K562 (cell line): ENCODE data around the gene TDRD3. TPM values are rescaled to one million over a fixed set of nuclear protein-coding genes. Genes with fewer than 3 reads are reported as not detected.

Experiments used
- CTCF ChIP-seq, 3 experiments: IDR thresholded peaks in 2 of 3; conservative IDR thresholded peaks in 1 of 3; 2 replicates each; pipeline ENCODE4 v1.5.1; 2011 to 2012; ENCODE audit warnings: low read length in 3 of 3, mild to moderate bottlenecking in 3 of 3, control low read depth in 2 of 3, improper control_type of control experiment in 1 of 3, inconsistent platforms in 1 of 3, low read depth in 1 of 3, mixed read lengths in 1 of 3, moderate library complexity in 1 of 3; ENCODE audit not compliant: insufficient read depth in 2 of 3
- DEAF1 ChIP-seq: fragments of 450-650 bp; formaldehyde crosslinking; IDR thresholded peaks from 2 replicates; pipeline ENCODE4 v1.4.0; 2020; ENCODE audit warnings: mild to moderate bottlenecking, moderate library complexity
- TRIM28 ChIP-seq: fragments of 450-650 bp; IDR thresholded peaks from 2 replicates; pipeline ENCODE4 v1.6.1; 2017
- ZFP36 ChIP-seq: fragments of 150-350 bp; IDR thresholded peaks from 2 replicates; pipeline ENCODE4 v1.6.1; 2018; ENCODE audit warnings: low read length, low read depth; ENCODE audit not compliant: partially characterized antibody
- polyA plus RNA-seq, 8 experiments: library from polyadenylated mRNA; depleted of rRNA in 4 of 8; stranded (reverse) in 5 of 8; unstranded in 3 of 8; fragments of >200 nt; fragmentation: Nextera tagmentation in 2 of 8; fragmentation: Illumina TruSeq in 1 of 8; extraction: Ambion mirVana in 2 of 8; extraction: Trizol in 1 of 8; gene quantifications; 2 replicates each; pipeline versions ENCODE4 v1.2.1 to v1.2.3, GENCODE V29; 2011 to 2014; ENCODE audit warnings: inconsistent platforms in 1 of 8, missing spikeins in 1 of 8
- total RNA-seq, 7 experiments: library from RNA; depleted of rRNA in 6 of 7; stranded (reverse); fragments of >200 nt in 6 of 7; fragmentation: Illumina TruSeq in 2 of 7; extraction: Trizol in 2 of 7; gene quantifications; 2 replicates each; pipeline versions ENCODE4 v1.2.1 to v1.2.3, GENCODE V29; 2011 to 2021; ENCODE audit warnings: low replicate concordance in 1 of 7
- TF ChIP-seq, protein P1 (sequence below): sonication (generic); formaldehyde crosslinking; IDR thresholded peaks from 2 replicates; pipeline ENCODE4 v1.8.0; 2022; ENCODE audit warnings: mild to moderate bottlenecking, missing genetic modification reagents, borderline replicate concordance
- TF ChIP-seq, protein P2 (sequence below): fragments of 450-650 bp; conservative IDR thresholded peaks from 2 replicates; pipeline ENCODE4 v1.6.1; 2016; ENCODE audit warnings: missing genetic modification characterization, low read depth, mild to moderate bottlenecking, missing compliant biosample characterization, moderate library complexity

Gene TDRD3
- total and polyA plus RNA-seq, 9 of the 15 experiments (the other 6 are each of a cell fraction or from before 2014, with no cell fraction given), result 3.6 to 16.4 (median 9.5) TPM

DNA sequence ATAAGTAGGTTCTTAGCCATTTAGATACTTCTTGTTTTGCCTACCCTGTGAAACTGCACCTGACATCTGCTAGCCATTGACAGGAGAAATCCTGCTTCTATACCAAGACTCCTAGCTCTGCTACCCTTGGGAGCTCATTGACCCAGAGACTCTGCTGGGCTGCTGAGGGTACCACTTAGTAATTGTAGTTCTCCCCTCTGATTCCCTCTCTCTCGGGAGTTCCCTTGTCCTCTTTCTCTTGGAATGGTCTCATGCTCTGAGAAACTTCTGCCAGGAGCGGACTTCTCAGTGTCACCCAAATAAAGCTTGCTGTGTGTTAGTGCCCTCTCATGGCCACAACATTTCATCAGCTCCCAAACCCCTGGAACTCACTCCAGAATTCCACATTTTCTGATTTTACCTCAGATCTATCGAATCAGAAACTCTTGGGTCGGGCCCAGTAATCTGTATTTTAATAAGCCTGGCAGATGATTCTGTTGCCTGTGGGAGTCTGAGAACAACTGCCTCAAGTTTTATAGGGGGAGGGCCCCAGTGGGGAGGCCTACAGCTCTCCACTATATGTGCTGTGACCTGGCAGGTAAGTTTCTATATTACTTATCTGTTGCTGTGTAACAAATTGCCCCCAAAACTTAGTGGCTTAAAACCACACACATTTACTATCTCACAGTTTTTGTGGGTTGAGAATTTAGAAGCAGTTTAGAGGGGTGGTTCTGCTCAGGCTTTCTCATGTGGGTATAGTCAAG is 221.1 kb downstream of the TDRD3 start (continued):
- TF ChIP-seq ZFP36 (no peak), CTCF (IDR thresholded peaks at IDR 0.05 in 2 of 3, conservative IDR thresholded peaks at IDR 0.05 in 1 of 3; ENCODE audit: insufficient read depth in 2 of 3, low read depth in 1 of 3, low read length in 3 of 3) (peak; percentile 25 to 39 (median 35); a peak in 4 of 6 replicates), DEAF1 (CRISPR knock-in tag) (peak; percentile 43; the same call in 1 of the 2 replicates), TRIM28 (no peak)
- TF ChIP-seq, protein P1, sequence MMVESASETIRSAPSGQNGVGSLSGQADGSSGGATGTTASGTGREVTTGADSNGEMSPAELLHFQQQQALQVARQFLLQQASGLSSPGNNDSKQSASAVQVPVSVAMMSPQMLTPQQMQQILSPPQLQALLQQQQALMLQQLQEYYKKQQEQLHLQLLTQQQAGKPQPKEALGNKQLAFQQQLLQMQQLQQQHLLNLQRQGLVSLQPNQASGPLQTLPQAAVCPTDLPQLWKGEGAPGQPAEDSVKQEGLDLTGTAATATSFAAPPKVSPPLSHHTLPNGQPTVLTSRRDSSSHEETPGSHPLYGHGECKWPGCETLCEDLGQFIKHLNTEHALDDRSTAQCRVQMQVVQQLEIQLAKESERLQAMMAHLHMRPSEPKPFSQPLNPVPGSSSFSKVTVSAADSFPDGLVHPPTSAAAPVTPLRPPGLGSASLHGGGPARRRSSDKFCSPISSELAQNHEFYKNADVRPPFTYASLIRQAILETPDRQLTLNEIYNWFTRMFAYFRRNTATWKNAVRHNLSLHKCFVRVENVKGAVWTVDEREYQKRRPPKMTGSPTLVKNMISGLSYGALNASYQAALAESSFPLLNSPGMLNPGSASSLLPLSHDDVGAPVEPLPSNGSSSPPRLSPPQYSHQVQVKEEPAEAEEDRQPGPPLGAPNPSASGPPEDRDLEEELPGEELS, result no peak
- TF ChIP-seq, protein P2, sequence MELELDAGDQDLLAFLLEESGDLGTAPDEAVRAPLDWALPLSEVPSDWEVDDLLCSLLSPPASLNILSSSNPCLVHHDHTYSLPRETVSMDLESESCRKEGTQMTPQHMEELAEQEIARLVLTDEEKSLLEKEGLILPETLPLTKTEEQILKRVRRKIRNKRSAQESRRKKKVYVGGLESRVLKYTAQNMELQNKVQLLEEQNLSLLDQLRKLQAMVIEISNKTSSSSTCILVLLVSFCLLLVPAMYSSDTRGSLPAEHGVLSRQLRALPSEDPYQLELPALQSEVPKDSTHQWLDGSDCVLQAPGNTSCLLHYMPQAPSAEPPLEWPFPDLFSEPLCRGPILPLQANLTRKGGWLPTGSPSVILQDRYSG, result no peak
